Mesendoderm (in vitro differentiated cells): ENCODE results near the gene NOXA1.
"Not testable (repeated sequence)": the region's sequence is repeated elsewhere in the genome, so short reads cannot be mapped to it uniquely, and the experiment has no call there.

Source experiments
- DNase-seq: peaks from one replicate; pipeline ENCODE4 v3.0.0; 2013
- H2AK5ac ChIP-seq: 2 replicates; pipeline ENCODE4 v1.6.1; 2013; ENCODE audit warnings: low read length, inconsistent platforms
- H2BK120ac ChIP-seq: 2 replicates; pipeline ENCODE4 v1.6.1; 2013; ENCODE audit warnings: low read depth, mild to moderate bottlenecking, low read length, moderate library complexity, mixed read lengths
- H2BK15ac ChIP-seq: replicated peaks from 2 replicates; pipeline ENCODE4 v1.6.1; 2013; ENCODE audit warnings: low read depth, mild to moderate bottlenecking, moderate library complexity
- H2BK5ac ChIP-seq: 2 replicates; pipeline ENCODE4 v1.6.1; 2013; ENCODE audit warnings: low read length, inconsistent platforms
- H3K18ac ChIP-seq: 2 replicates; pipeline ENCODE4 v1.6.1; 2013; ENCODE audit warnings: mild to moderate bottlenecking, low read length, mixed read lengths
- H3K23ac ChIP-seq: one replicate; pipeline ENCODE4 v1.6.1; 2013; ENCODE audit warnings: low read length
- H3K27ac ChIP-seq: 2 replicates; pipeline ENCODE4 v1.5.1; 2013; ENCODE audit warnings: low read depth, mild to moderate bottlenecking, inconsistent platforms, low read length, moderate library complexity
- H3K27me3 ChIP-seq: 2 replicates; pipeline ENCODE4 v1.6.1; 2013; ENCODE audit warnings: low read length, control low read depth, mild to moderate bottlenecking, inconsistent platforms; ENCODE audit not compliant: insufficient read depth, poor library complexity
- H3K36me3 ChIP-seq: 2 replicates; pipeline ENCODE4 v1.6.1; 2013; ENCODE audit warnings: low read length, inconsistent platforms; ENCODE audit not compliant: control insufficient read depth, insufficient read depth
- H3K4ac ChIP-seq: one replicate; pipeline ENCODE4 v1.6.1; 2013; ENCODE audit warnings: low read depth, mild to moderate bottlenecking, low read length, moderate library complexity
- H3K4me1 ChIP-seq: 2 replicates; pipeline ENCODE4 v1.6.1; 2013; ENCODE audit warnings: low read depth, low read length, inconsistent platforms; ENCODE audit not compliant: control insufficient read depth
- H3K4me2 ChIP-seq: 2 replicates; pipeline ENCODE4 v1.6.1; 2013; ENCODE audit warnings: low read length
- H3K4me3 ChIP-seq: 2 replicates; pipeline ENCODE4 v1.5.1; 2013; ENCODE audit warnings: mild to moderate bottlenecking, low read length
- H3K56ac ChIP-seq: one replicate; pipeline ENCODE4 v1.6.1; 2013; ENCODE audit warnings: low read length
- H3K79me1 ChIP-seq: 2 replicates; pipeline ENCODE4 v1.6.1; 2013; ENCODE audit warnings: low read length, inconsistent platforms
- H3K79me2 ChIP-seq: 2 replicates; pipeline ENCODE4 v1.6.1; 2013; ENCODE audit warnings: mild to moderate bottlenecking, low read length; ENCODE audit not compliant: control insufficient read depth, insufficient read depth
- H3K9ac ChIP-seq: 2 replicates; pipeline ENCODE4 v1.6.1; 2013; ENCODE audit warnings: low read length, inconsistent platforms
- H4K5ac ChIP-seq: one replicate; pipeline ENCODE4 v1.6.1; 2013; ENCODE audit warnings: low read length
- H4K8ac ChIP-seq: one replicate; pipeline ENCODE4 v1.6.1; 2013; ENCODE audit warnings: low read depth, mild to moderate bottlenecking, control low read depth, low read length, moderate library complexity
- WGBS: extraction: QIAGEN DNeasy Blood & Tissue Kit; methylation state at CpG from one replicate; pipeline ENCODE4 v1.1.7; 2013; ENCODE audit warnings: low lambda C conversion rate, missing lambda C conversion rate; ENCODE audit not compliant: insufficient coverage; ENCODE audit errors: extremely low coverage; 5-methylcytosine and 5-hydroxymethylcytosine counted together

The NOXA1 gene

DNA sequence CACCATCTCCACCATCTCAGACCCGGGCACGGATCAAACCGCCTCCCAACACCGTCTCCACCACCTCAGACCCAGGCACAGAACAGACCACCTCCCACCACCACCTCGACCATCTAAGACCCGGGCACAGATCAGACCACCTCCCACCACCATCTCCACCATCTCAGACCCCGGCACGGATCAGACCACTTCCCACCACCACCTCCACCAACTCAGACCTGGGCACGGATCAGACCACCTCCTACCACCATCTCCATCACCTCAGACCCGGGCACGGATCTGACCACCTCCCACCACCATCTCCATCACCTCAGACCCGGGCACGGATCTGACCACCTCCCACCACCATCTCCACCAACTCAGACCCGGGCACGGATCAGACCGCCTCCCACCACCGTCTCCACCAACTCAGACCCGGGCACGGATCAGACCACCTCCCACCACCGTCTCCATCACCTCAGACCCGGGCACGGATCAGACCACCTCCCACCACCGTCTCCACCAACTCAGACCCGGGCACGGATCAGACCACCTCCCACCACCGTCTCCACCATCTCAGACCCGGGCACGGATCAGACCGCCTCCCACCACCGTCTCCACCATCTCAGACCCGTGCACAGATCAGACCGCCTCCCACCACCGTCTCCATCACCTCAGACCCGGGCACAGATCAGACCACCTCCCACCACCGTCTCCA lies 43.3 kb downstream of the NOXA1 start:
- H3K4me3 ChIP-seq, H3K4me1 ChIP-seq, H2AK5ac ChIP-seq, H3K79me1 ChIP-seq, H3K56ac ChIP-seq, H3K79me2 ChIP-seq, H3K27ac ChIP-seq, H2BK15ac ChIP-seq, H3K18ac ChIP-seq, H2BK5ac ChIP-seq, H3K27me3 ChIP-seq, DNase-seq, H3K4me2 ChIP-seq, H3K4ac ChIP-seq, H4K5ac ChIP-seq, H3K9ac ChIP-seq, H2BK120ac ChIP-seq, H4K8ac ChIP-seq, H3K36me3 ChIP-seq, H3K23ac ChIP-seq: not testable (repeated sequence)
- no CpG with 5 or more reads among the region's 35 CpGs for WGBS

DNA sequence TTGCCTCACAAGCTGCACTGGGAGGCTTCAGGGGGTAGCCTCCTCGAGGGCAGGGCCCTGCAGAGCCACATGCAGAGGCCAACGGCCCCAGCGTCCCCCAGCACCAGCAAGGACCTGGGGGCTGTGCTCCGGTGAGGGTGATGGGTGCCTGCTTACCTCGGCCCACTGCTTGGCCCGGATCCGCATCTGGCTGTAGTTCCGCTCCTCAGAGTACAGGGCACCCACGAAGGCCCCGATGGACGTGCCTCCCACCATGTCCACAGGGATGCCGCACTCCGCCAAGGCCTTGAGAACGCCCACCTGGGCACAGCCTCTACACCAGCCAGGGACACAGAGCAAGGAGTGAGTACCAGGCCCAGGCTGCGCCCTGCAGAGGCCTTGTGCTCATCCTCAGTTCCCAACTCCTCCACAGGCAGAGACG lies 44.0 kb downstream of the NOXA1 start:
- WGBS, result no CpG with 5 or more reads among the region's 16 CpGs
- Histone ChIP-seq H3K4me3 (no peak overlapping the region), H2BK5ac (no peak overlapping the region)

DNA sequence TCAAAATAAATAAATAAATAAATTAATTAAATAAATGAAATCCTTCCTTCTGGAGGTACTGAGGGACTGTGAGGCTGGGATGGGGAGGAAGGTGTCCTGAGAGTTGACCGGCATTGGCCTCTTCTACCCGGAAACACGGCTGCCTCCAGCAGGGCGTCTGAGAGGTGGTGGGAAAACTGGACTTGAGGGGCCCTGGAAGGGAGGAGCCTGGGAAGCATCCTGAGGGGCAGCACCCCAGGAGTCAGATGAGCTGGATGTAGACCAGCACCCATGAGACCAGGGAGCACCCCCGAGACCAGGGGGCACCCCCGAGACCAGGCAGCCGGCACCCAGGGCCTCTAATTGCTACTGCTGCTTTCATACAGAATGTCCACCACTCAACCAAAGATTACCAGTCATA lies 44.7 kb downstream of the NOXA1 start:
- no peaks in the 10 kb centered on the region for H3K36me3 ChIP-seq

More for the DNA sequence above, 44.0 kb downstream of the NOXA1 start:
- H2BK15ac ChIP-seq, result no peak overlapping the region
- no peak overlapping the region for H3K4ac ChIP-seq
- H3K23ac ChIP-seq, result no peak overlapping the region
- H3K4me1 ChIP-seq, result no peaks in the 10 kb centered on the region
- DNase-seq, result no peak
- H4K5ac ChIP-seq, result no peak overlapping the region
- no peaks in the 10 kb centered on the region for H3K36me3 ChIP-seq
- no peaks in the 10 kb centered on the region for H3K27me3 ChIP-seq
- no peak overlapping the region for H3K27ac ChIP-seq
- H2AK5ac ChIP-seq, result no peak overlapping the region
- H2BK120ac ChIP-seq, result no peak overlapping the region
- H4K8ac ChIP-seq, result no peak overlapping the region
- H3K79me2 ChIP-seq, result no peaks in the 10 kb centered on the region
- no peaks in the 10 kb centered on the region for H3K79me1 ChIP-seq
- H3K4me2 ChIP-seq, result no peak overlapping the region
- no peak overlapping the region for H3K56ac ChIP-seq
- H3K9ac ChIP-seq, result no peak overlapping the region
- no peak overlapping the region for H3K18ac ChIP-seq

DNA sequence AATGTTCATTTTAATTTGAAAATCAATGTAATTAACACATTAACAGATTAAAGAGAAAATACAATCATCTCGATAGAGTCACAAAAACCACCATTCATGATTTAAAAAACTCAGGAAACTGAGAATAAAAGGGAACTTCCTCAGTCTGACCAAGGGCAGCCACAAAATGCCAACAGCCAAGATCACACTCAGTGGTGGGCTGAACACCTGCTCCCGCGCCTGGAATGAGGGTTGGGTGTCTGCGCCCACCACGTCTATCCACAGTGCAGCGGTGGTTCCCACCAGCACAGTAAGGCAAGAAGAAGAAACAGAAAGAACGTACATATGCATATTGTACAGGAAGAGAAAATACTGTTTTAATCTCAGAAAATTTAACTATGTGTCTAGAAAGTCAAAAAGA lies 47.6 kb downstream of the NOXA1 start:
- Histone ChIP-seq H3K36me3 (no peaks in the 10 kb centered on the region), H3K79me1 (no peaks in the 10 kb centered on the region), H4K8ac (no peak overlapping the region), H2BK5ac (no peak overlapping the region), H2BK120ac (no peak overlapping the region), H3K4ac (no peak overlapping the region), H3K27me3 (no peaks in the 10 kb centered on the region), H3K4me2 (no peak overlapping the region), H3K18ac (no peak overlapping the region), H2AK5ac (no peak overlapping the region), H3K4me3 (no peak overlapping the region), H3K27ac (no peak overlapping the region), H3K4me1 (no peaks in the 10 kb centered on the region), H4K5ac (no peak overlapping the region), H3K9ac (no peak overlapping the region), H2BK15ac (no peak overlapping the region), H3K79me2 (no peaks in the 10 kb centered on the region), H3K56ac (no peak overlapping the region), H3K23ac (no peak overlapping the region)
- no peak for DNase-seq
- WGBS, result no CpG with 5 or more reads among the region's 7 CpGs

More for the DNA sequence above, 44.7 kb downstream of the NOXA1 start:
- H3K4me2 ChIP-seq, result no peak overlapping the region
- H2BK5ac ChIP-seq, result no peak overlapping the region
- H3K4ac ChIP-seq, result no peak overlapping the region
- H2AK5ac ChIP-seq, result no peak overlapping the region
- H3K79me2 ChIP-seq, result no peaks in the 10 kb centered on the region
- H3K4me1 ChIP-seq, result no peaks in the 10 kb centered on the region
- no peaks in the 10 kb centered on the region for H3K27me3 ChIP-seq
- H3K27ac ChIP-seq, result no peak overlapping the region
- no peak overlapping the region for H4K5ac ChIP-seq
- no peak overlapping the region for H3K9ac ChIP-seq
- H3K79me1 ChIP-seq, result no peaks in the 10 kb centered on the region
- no peak for DNase-seq
- H3K18ac ChIP-seq, result no peak overlapping the region
- H2BK15ac ChIP-seq, result no peak overlapping the region
- no CpG with 5 or more reads among the region's 7 CpGs for WGBS
- no peak overlapping the region for H3K4me3 ChIP-seq
- H2BK120ac ChIP-seq, result no peak overlapping the region
- H3K56ac ChIP-seq, result no peak overlapping the region
- no peak overlapping the region for H4K8ac ChIP-seq
- no peak overlapping the region for H3K23ac ChIP-seq

DNA sequence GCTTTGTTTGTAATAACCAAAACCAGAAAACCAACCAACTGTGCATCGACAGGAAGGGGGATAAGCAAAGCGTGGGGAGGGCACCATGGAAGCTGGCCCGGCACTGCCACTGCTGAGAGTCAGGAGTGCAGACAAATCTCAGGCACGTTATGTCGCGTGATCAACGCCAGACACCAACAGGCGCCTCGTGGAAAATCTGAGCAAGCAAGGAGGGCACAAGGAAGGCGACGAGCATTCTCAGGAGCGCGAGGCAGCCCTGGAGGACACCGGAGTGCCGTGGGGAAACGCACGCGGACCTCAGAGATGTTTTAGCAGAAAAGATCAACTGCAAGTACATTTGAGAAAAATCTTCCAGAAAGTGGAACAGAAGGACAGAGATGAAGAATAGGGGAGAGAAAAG lies 51.1 kb downstream of the NOXA1 start:
- no peak for DNase-seq

DNA sequence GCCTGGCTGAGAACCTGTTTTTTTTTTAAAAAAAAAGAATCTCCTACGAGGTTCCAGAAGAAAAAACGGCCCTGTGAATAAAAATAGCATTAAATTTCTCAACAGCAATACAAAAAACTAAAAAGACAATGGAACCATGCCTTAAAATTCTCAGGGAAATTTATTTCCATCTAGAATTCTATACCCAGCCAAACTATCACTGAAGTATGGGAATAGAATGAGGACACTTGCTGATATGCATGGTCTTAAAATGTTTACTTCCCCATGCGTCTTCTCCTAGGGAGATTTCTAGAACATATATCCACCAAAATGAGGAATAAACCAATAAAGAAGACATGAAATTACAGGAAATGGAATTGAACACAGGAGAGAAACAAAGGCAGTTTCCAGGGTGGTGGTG lies 52.5 kb downstream of the NOXA1 start:
- Histone ChIP-seq H2AK5ac (no peak overlapping the region), H3K27me3 (no peaks in the 10 kb centered on the region), H3K56ac (no peak overlapping the region), H2BK5ac (no peak overlapping the region), H3K36me3 (no peaks in the 10 kb centered on the region), H2BK120ac (no peak overlapping the region), H3K9ac (no peak overlapping the region), H3K79me2 (no peaks in the 10 kb centered on the region), H3K79me1 (no peaks in the 10 kb centered on the region), H3K4ac (no peak overlapping the region), H3K18ac (no peak overlapping the region), H4K5ac (no peak overlapping the region), H3K4me1 (no peaks in the 10 kb centered on the region), H3K4me2 (no peak overlapping the region), H3K27ac (no peak overlapping the region), H4K8ac (no peak overlapping the region), H3K4me3 (no peak overlapping the region), H2BK15ac (no peak overlapping the region), H3K23ac (no peak overlapping the region)
- DNase-seq, result no peak
- no CpG with 5 or more reads among the region's 3 CpGs for WGBS

More for the DNA sequence above, 51.1 kb downstream of the NOXA1 start:
- Histone ChIP-seq H3K4me1 (no peaks in the 10 kb centered on the region), H3K9ac (no peak overlapping the region), H3K4ac (no peak overlapping the region), H2BK5ac (no peak overlapping the region), H4K5ac (no peak overlapping the region), H3K18ac (no peak overlapping the region), H3K36me3 (no peaks in the 10 kb centered on the region), H2AK5ac (no peak overlapping the region), H3K79me2 (no peaks in the 10 kb centered on the region), H4K8ac (no peak overlapping the region), H3K56ac (no peak overlapping the region), H3K27ac (no peak overlapping the region), H3K27me3 (no peaks in the 10 kb centered on the region), H3K79me1 (no peaks in the 10 kb centered on the region), H3K4me3 (no peak overlapping the region), H3K23ac (no peak overlapping the region), H3K4me2 (no peak overlapping the region), H2BK15ac (no peak overlapping the region), H2BK120ac (no peak overlapping the region)
- WGBS, result no CpG with 5 or more reads among the region's 18 CpGs
